GM19023 (cell line): ENCODE data around the gene TRAF4.

Experiments
- ATAC-seq: cut with Tn5 transposase; IDR thresholded peaks from one replicate; pipeline ENCODE4 v1.9.1; 2021; ENCODE audit warnings: mild to moderate bottlenecking, moderate library complexity; ENCODE audit not compliant: unreplicated experiment

The TRAF4 gene, protein sequence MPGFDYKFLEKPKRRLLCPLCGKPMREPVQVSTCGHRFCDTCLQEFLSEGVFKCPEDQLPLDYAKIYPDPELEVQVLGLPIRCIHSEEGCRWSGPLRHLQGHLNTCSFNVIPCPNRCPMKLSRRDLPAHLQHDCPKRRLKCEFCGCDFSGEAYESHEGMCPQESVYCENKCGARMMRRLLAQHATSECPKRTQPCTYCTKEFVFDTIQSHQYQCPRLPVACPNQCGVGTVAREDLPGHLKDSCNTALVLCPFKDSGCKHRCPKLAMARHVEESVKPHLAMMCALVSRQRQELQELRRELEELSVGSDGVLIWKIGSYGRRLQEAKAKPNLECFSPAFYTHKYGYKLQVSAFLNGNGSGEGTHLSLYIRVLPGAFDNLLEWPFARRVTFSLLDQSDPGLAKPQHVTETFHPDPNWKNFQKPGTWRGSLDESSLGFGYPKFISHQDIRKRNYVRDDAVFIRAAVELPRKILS

DNA sequence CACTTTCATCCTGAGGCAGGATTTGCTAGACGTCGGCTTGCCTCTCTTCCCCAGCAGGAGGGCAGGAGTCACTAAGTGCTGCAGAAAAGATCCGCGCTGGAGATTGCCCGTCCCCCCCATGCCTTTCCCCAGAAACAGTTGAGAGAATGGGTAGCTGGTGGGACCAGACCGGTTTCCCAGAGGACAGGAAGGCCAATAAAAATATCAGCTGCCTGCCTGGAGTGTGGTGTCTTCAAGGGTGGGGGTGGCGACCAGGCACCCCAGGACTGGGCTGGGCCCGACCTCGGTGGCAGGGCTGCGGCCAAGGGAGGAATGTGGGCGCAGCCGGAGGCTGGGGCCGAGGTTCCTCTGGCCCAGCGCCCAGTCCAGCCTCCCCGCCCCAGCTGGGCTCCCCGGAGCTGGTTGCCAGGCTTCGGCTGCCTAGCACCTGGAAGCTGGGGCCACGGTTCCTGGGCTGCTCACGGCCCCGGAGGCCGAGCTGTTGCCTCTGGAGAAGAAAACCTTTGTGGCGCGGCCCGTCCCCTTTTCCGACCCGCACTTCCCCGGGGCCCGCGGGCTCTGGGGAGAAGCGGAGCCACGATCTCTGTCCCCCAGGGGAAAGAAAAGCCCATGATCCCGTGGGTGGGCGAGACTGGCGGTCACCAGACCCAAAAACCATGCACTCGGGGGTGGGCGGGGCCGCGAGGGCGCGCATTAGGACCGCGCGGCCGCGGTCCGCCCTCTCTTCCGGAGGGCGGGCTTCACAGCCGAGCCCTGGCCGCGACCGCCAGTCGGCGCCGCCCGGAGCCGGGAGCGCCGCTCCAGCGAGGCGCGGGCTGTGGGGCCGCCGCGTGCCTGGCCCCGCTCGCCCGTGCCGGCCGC, at the start of gene TRAF4:
TRAF4 (plus strand) TSS at position 769 of the 861 bp plus-strand sequence. CDS start 102 bp downstream, outside the sequence.
- ATAC-seq = peak; percentile 68

DNA sequence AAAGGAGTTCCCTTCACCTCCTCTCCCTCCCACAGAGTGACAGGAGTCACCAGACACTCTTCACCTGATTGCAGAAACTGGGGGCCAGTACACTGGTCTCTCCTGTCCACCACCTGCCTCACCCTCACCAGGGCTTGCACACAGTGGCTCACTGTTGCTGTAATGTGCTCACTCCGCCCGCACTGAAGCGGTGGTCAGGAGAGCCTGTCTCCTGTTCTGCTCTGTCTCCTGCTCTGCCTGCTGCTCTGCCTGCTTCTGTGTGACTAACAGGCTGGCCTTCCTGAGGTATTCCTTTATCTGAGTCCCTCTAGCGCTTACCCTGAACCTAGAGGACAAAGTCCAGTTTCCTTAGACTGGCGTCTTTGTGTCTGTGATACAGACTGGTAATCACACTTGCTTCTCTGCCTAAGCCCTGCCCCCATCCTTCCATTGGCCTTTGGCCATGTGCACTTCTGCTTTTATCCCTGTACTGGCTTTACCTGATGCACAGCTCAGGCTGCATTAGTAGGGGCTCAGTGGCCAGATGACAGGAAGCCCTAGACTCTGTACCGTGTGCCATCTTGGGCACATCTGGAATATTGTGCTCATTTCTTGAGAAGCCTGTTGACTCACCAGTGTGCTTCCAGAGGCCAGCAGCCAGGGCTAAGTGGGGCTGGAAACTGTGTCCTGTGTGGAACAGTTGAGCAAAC, 45.4 kb upstream of the TRAF4 start:
- ATAC-seq = no peak

DNA sequence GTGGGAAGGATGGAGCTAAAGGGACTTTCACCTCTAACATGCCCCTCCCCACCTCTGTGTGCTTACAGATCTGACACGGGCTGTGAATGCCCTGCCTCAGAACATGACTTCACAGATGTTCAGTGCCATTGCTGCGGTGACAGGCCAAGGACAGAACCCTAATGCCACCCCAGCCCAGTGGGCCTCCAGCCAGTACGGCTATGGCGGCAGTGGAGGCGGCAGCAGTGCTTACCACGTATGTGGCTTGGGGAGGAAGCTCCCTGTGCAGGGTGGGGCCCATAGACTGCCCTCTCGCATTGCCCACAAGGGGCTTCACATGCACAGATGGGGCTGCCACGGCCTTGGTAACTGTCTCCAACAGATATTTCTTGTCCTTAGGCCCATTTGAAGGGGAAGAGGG, 43.5 kb upstream of the TRAF4 start:
- ATAC-seq = no peak

DNA sequence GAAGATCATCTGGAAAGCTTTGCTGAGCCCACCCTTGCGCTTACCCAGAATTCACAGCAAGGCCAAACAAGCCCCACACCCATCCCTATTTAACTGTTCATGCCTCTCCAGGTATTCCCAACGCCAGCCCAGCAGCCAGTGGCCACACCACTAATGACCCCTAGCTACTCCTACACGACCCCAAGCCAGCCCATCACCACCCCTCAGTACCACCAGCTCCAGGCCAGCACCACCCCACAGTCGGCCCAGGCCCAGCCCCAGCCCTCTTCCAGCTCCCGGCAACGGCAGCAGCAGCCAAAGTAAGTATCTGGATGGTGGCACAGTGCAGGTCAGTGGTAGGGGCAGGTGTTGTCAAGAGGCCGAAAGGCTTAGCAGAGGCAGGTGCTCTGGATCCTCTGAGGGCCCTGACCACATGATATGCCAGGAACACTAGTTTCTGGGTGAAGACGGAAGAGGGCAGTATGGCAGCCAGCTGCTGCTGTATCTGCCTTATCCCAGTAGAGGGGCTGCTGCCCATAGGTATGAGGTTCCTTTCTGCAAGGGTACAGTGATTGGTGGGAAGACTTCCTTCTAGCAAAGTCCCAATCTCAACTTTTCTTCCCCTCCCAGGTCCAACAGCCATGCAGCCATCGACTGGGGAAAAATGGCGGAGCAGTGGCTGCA, 42.9 kb upstream of the TRAF4 start:
- no peak for ATAC-seq

DNA sequence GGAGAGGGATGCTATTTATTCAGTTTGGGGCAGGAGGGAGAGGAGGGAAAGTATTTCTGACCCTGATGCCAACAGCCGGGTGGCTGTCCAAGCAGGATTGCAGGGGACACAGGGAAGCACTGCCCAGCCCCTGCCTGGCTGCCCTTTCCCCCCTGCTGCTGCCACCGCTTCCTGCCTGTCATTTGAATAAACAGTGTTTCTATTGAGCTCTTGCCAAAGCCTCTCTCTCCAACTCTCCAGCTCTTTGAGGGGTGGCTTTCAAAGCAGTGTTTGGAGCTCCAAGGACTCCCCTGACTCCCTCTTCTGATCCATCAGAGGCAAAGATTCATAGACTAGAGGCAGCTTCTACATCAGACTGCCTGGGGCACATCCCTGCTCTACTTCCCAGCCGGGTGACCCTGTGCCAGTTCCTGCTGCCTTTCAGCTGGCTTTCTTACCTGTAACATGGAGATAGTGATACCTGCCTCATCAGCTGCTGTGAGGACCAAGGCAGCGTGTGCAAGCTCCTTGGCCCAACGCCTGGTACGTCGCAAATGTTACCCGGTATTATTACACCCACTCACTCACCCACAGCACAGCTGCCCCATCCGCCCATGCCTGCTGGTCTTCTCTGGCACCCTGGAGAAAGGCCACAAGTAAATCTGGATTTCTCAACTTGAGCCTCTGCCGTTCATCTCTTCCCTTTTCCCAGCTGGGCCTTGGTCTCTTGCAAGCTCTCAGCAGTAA, 41.6 kb upstream of the TRAF4 start:
- ATAC-seq = no peak

DNA sequence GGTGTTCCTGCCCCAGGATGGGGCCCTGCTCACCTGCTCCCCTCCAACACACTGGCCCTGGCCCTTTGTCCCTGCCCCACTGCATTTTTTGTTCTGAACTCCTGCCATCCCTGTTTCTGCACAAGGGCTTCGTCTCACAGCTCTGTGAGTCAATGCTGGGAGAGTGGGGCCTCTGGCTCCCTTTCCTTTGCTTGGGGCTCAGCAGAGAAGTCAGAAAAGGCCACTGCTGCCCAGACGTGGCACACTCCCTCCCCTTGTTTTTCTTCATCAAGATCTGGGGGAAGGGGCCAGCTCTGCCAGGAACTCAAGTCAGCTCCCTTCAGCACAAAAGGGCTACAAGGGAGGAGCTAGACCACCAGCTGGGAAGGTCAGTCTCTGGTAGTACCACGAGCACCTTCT, 41.1 kb upstream of the TRAF4 start:
- ATAC-seq = no peak

DNA sequence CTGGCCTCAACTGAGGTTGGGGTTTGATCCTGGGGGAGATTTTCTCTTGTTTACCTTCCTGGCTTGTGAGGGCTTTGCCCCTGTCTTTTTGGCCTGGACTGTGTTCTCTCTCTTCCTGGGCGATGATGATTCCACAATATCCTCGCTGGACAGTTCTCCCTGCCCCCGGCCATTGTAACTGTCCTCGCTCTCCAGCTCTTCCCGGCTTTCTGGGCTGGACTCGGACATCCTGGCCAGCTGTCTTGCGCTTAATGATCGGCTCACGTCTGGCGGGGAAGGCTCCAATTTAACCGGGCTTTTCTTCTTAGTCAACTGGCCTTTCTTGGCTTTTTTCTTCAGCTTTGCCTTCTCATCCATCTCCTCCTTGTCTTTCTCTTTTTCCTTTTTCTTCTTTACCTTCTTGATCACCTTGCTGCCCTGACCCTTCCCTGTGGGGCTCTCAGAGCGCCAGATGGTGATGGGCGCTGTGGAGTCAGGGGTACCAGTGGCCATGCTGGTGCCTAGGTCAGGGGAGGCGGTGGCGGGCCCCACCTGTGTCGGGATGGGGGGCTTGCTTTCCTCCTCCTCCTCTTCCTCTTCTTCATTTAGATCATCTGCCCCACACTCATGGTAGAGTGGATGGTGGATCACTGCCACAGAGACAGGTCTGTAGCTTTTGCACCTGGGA, 40.1 kb upstream of the TRAF4 start:
- ATAC-seq = no peak

DNA sequence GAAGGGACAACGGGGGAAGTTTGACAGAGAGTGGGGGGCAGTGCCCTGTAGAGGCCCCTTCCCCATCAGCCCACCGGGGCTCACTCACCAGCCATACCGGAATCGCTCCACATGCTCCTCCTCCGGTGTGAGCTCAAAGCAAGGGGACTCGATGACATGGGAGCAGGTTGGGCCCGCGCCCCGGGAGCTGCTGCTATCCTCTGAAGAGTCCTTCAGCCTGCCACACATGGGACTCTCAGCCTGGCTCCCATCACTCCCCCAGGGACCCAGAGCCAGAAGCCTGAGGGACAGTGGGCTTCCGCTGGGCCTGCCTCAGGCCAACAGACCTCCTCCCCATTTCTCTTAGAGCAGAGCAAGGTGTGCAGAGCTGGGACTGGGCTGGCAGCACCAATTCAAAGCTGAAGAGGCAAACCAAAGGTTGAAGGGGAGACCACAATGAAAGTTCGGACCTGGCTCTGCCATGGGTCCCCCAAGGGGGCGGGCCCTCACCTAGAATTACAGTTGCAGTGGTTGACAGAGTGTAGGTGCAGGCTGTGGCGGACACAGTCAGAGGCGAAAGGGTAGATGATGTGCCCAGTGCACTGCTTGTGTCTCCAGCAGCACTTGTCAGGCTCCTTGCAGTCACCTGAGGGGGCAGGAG, 39.5 kb upstream of the TRAF4 start:
- ATAC-seq = no peak

DNA sequence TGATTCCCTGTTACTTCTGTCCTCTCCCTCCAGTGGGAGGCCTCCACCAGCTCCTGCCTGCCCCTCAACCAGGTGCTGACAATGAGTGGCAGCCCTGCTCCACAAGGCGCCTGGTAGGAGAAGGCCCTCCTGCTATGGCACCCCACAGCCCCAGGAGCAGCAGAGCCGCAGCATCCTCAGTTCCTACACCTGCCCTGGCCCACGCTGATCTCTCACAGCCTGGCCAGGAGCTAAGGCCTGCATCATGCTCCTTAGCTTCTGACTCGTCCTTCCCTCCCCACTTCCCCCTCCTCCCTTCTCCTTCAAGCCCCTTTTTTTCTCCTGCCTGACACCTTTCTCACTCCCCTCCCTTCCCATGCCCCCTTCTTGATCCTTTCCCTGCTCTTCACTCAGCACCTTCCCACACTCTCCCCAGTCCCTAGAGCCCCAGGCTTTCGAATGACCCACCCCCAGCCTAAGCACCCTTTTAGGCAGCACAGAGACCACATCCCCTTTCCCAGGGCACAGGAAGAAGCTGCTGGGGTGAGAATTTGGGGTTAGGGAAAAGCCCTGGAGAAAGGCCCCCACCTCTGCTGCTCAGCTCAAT, 38.6 kb upstream of the TRAF4 start:
- no peak for ATAC-seq

DNA sequence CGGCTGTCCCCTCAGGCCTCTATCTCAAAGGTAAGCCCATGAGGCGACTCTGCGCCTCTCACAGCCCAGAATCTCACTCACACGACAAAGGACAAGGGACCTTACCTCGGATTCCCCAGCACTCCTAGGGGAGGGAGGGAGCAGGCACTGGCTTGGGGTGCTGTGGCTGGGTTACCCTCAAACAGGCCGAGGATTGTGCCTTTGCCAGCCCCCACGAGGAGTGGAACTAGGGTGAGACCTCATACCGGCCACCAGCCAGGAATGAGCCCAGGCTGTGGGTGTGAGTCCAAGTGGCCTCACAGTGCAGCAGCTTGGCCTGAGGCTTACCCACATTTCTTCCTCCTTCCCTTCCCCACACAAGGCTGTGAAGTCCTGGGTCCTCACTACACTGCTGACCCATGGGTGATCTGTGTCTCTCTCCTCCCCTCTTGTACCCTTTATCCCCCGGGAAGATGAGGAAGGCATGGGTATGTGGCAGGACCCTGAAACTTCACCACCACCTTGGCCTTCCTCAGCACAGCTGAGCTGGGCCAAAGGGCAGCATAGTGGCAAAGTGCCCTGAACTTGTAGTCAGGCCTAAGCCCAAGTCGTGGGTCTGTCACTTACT, 38.0 kb upstream of the TRAF4 start:
- ATAC-seq = no peak

DNA sequence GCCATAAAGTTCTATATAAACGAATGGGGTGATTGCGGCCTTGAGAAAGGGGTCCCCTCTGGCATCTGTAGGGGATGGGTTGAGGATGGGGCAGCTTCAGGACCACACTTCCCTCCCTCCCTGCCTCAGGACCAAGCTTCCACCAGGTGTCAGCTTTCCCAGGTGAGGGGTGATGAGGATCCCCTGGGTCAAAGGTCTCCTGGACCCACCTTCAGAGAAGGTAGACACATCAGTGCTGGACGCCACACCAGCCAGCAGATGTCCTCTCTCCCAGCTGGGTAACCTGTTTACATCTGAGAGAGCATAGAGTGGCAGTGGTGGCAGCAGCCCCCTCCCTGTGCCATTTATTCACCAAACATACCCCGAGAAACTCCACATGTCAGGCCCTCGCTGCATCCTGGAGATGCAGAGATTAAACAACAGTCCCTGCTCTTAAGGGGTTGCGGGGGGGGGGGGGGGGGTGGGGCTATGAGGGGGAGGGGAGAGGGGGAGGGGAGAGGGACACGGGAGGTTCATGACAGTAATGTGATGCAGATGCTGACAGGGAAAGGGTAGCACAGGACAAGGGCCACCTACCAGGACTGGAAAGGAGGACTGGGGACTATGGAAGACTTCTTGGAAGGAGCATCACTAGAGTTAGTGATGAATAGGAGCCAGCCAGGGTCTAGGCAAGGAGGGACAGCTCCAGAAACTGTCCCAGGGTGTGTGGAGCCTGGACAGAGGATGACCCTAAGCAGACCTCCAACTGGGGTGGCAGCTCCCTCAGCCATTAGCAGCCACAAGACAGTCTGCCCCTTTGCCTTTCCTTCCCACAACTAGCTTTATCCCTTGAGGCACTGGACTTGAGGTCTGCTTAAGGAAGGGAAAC, 37.1 kb upstream of the TRAF4 start:
- no peak for ATAC-seq

DNA sequence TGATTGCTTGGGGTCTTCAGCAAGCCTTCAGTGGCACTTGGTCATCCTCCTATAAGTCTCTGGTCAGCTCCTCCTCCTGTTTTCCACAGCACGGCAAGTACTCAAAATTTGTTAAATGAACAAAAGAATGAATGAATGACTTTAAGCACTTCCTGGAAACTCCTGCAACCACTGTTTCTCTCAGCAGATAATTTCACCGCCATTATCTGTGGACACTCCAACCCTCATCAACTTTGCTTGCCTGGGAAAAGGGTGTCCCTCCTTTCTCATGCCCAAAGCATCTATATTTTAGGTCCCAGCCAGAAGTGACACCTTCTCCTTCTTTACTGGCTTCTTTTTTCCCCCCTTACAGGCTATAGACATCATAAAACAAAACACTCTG, 36.5 kb upstream of the TRAF4 start:
- ATAC-seq = no peak

DNA sequence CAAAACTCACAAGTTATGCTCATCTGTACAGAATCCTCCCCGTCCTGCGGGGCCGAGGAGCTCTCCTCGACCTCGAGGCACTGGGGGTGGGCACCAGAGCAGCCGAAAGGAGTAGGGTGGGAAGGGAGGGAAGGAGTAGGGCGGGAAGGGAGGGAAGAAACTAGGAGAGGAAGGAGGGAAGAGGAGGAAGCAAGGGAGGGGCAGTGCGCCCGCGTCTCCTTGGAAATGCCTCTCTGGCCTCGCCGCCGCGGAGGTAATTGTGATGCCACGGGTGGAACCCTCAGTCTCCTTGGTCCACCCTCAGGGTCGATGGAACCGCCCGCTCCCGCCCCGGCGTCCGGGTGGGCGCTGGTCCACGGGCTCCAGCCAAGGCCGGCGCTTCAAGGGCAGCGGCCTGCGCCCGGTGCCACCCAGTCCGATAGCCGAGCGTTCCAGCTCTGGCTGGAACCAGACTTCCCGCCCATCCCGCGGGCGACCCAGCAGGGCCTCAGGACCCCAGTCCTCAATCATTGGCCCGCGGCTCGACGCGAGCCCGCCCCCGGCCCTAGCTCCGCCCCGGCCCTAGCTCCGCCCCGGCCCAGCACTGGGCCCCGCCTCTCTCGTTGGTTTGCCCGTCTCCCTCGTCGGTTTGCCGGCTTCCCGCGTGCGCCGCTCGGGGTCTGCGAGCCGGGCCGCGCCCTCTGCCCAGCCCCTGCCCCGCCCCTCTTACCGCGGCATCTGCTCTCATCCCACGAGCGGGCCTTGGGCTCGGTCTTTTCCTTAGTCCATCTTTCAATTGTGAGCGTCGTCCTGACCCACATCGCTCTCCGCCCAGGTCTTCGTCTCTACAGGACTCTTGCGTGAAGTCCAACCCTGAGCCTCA, 32.7 kb upstream of the TRAF4 start:
- peak; percentile 76 for ATAC-seq

DNA sequence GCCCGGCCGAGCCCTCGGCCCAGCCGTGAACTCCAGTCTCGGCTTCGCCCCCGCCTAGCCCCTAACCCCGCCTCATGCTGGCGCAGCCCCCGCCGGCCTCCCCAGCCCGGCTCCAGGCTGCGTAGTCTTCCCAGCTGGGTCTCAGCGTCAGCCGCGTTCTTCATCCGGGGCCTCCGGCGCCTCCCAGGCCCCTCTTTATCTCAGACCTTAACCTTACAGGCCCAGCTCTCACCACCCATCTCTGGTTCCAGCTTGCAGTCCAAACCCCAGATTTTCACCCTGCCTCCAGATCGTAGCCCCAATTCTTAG, 32.1 kb upstream of the TRAF4 start, which contains the start of gene PROCA1:
PROCA1 (minus strand) TSS at position 166 of the 309 bp plus-strand sequence. CDS start 228 bp downstream, outside the sequence.
- peak; percentile 23 for ATAC-seq

DNA sequence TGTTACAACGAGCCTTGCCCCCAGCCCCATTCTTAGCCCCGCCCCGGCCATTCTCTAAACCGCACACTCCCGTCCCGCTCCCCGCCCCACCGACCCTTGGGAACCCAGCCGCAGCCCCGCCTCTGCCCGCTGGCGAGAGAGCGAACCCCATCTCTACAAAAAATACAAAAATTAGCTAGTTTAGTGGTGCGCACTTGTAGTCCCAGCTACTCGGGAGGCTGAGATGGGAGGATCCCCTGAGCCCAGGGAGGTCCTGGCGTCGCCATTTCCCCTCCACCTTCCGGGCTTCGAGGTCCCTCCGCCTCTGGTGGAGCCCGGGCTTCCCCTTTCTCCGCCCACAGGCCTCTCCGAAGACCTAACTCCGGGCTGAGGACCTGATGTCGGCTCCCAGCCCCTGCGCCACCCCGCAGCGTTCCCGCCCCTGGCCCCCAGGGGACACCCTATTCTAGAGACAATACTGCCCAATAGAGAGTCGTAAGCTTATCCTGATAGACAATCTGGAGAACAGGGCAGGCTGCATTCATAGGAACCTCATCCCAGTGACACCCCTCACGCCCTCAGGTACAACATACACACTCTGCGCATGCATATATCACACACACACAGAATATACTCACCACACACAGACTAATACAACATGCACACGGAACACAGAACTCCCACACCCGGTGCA, 31.6 kb upstream of the TRAF4 start:
- ATAC-seq = peak; percentile 46
